SU-DHL-6 (cell line): ENCODE measurements around the gene ASB18.

Source experiments
- H2AFZ ChIP-seq: fragments of 200-600 bp; sonication (generic); 2 replicates; pipeline ENCODE4 v1.6.1; 2014; ENCODE audit warnings: low read depth, mild to moderate bottlenecking, moderate library complexity, mixed read lengths, antibody characterized with exemption, low read length; ENCODE audit not compliant: severe bottlenecking
- H3F3A ChIP-seq: fragments of 200-600 bp; shearing (Covaris generic); 2 replicates; pipeline ENCODE4 v1.6.0; 2016; ENCODE audit warnings: antibody characterized with exemption, mild to moderate bottlenecking; ENCODE audit not compliant: insufficient read depth
- H3K27ac ChIP-seq: fragments of 200-600 bp; sonication (generic); 2 replicates; pipeline ENCODE4 v1.5.1; 2016; ENCODE audit warnings: low read depth, mild to moderate bottlenecking, low read length, moderate library complexity, mixed read lengths
- H3K27me3 ChIP-seq: fragments of 200-600 bp; sonication (generic), shearing (Covaris generic); 2 replicates; pipeline ENCODE4 v1.6.0; 2014; ENCODE audit warnings: mild to moderate bottlenecking, low read length
- H3K36me3 ChIP-seq: fragments of 200-600 bp; sonication (generic); 2 replicates; pipeline ENCODE4 v1.6.1; 2014; ENCODE audit warnings: mild to moderate bottlenecking, low read length, mixed read lengths
- H3K4me2 ChIP-seq: fragments of 300-600, 200-600 bp; shearing (Covaris generic), sonication (generic); 2 replicates; pipeline ENCODE4 v1.6.0; 2014; ENCODE audit warnings: low read length, low read depth, mild to moderate bottlenecking; ENCODE audit not compliant: poor library complexity, severe bottlenecking
- H3K4me3 ChIP-seq: fragments of 200-600 bp; sonication (generic); 2 replicates; pipeline ENCODE4 v1.5.1; 2014; ENCODE audit warnings: antibody characterized with exemption, low read length, mild to moderate bottlenecking, mixed read lengths; ENCODE audit not compliant: insufficient read depth, poor library complexity, severe bottlenecking
- H3K79me2 ChIP-seq: fragments of 200-600 bp; sonication (generic); 2 replicates; pipeline ENCODE4 v1.6.1; 2014; ENCODE audit warnings: mild to moderate bottlenecking, low read length, moderate library complexity; ENCODE audit not compliant: insufficient read depth
- H3K9ac ChIP-seq: fragments of 200-600 bp; sonication (generic); 2 replicates; pipeline ENCODE4 v1.7.0; 2014; ENCODE audit warnings: mild to moderate bottlenecking, low read length
- H3K9me2 ChIP-seq: fragments of 200-600 bp; sonication (generic); replicated peaks from 2 replicates; pipeline ENCODE4 v1.6.1; 2014; ENCODE audit warnings: low read length; ENCODE audit not compliant: insufficient read depth
- H3K9me3 ChIP-seq: fragments of 200-600 bp; sonication (generic); 2 replicates; pipeline ENCODE4 v1.6.1; 2014; ENCODE audit warnings: low read length, mixed read lengths; ENCODE audit not compliant: insufficient read depth
- H4K20me1 ChIP-seq: fragments of 200-600 bp; sonication (generic); 2 replicates; pipeline ENCODE4 v1.6.1; 2014; ENCODE audit warnings: low read depth, mild to moderate bottlenecking, antibody characterized with exemption, low read length, moderate library complexity, mixed read lengths
- CTCF ChIP-seq: fragments of 200-600 bp; sonication (generic); IDR thresholded peaks from one replicate; pipeline ENCODE4 v1.5.1; 2017; ENCODE audit warnings: antibody characterized with exemption, mild to moderate bottlenecking, low read length, moderate library complexity; ENCODE audit not compliant: insufficient read depth, poor library complexity, severe bottlenecking
- EZH2phosphoT487 ChIP-seq: fragments of 200-600 bp; sonication (generic), shearing (Covaris generic); conservative IDR thresholded peaks from 2 replicates; pipeline ENCODE4 v1.6.1; 2018; ENCODE audit warnings: mild to moderate bottlenecking, antibody characterized with exemption, low read length, moderate library complexity, mixed read lengths

ASB18 gene

GRCh38 chr2:236240228-236240990 is 23.8 kb downstream of the ASB18 start:
- Histone ChIP-seq H3K9me2 (no peaks in the 10 kb centered on the region), H3F3A (no peaks in the 10 kb centered on the region), H3K79me2 (no peaks in the 10 kb centered on the region), H3K9ac (no peak overlapping the region), H3K36me3 (no peaks in the 10 kb centered on the region), H3K4me2 (no peak overlapping the region), H2AFZ (no peak overlapping the region), H3K9me3 (no peaks in the 10 kb centered on the region), H4K20me1 (no peaks in the 10 kb centered on the region), H3K27me3 (no peaks in the 10 kb centered on the region), H3K27ac (no peak overlapping the region), H3K4me3 (no peak overlapping the region)
- TF ChIP-seq EZH2phosphoT487 (no peak), CTCF (no peak)

GRCh38 chr2:236239276-236240065 is 24.7 kb downstream of the ASB18 start:
- H3K9me3 ChIP-seq, result no peaks in the 10 kb centered on the region
- TF ChIP-seq CTCF, result no peak
- no peak for TF ChIP-seq EZH2phosphoT487
- no peak overlapping the region for H3K4me3 ChIP-seq
- H3K9me2 ChIP-seq, result no peaks in the 10 kb centered on the region
- H2AFZ ChIP-seq, result no peak overlapping the region
- no peak overlapping the region for H3K9ac ChIP-seq
- H3F3A ChIP-seq, result no peaks in the 10 kb centered on the region
- no peaks in the 10 kb centered on the region for H4K20me1 ChIP-seq
- no peak overlapping the region for H3K27ac ChIP-seq
- no peaks in the 10 kb centered on the region for H3K79me2 ChIP-seq
- no peak overlapping the region for H3K4me2 ChIP-seq
- no peaks in the 10 kb centered on the region for H3K36me3 ChIP-seq
- no peaks in the 10 kb centered on the region for H3K27me3 ChIP-seq

- H3K9me2 ChIP-seq, result no peaks in the 10 kb centered on the region
- no peaks in the 10 kb centered on the region for H3F3A ChIP-seq
- H4K20me1 ChIP-seq, result no peaks in the 10 kb centered on the region
- H3K27me3 ChIP-seq, result no peaks in the 10 kb centered on the region
- H3K27ac ChIP-seq, result no peak overlapping the region
- H2AFZ ChIP-seq, result no peak overlapping the region
- no peaks in the 10 kb centered on the region for H3K9me3 ChIP-seq
- TF ChIP-seq EZH2phosphoT487, result no peak
- TF ChIP-seq CTCF, result no peak
- H3K36me3 ChIP-seq, result no peaks in the 10 kb centered on the region
- no peaks in the 10 kb centered on the region for H3K79me2 ChIP-seq
- no peak overlapping the region for H3K4me3 ChIP-seq
- no peak overlapping the region for H3K4me2 ChIP-seq
- H3K9ac ChIP-seq, result no peak overlapping the region
These were observed 25.5 kb downstream of the ASB18 start for GRCh38 chr2:236238751-236239150.
